Spleen (tissue), 7 donors: ENCODE measurements around the gene TSPAN14.

Source experiments
- POLR2A ChIP-seq, 3 donors: fragments of 450-650 bp; IDR thresholded peaks; one replicate each; pipeline ENCODE4 v1.5.1; 2017; ENCODE audit warnings: antibody characterized with exemption in 3 of 3, mild to moderate bottlenecking in 1 of 3
- POLR2AphosphoS5 ChIP-seq, 3 donors: sonication (generic); formaldehyde crosslinking; IDR thresholded peaks; one replicate each; pipeline ENCODE4 v1.5.1; 2017; ENCODE audit warnings: antibody characterized with exemption in 3 of 3
- TF ChIP-seq, protein P1 (sequence below), 11 experiments: fragments of 200-600 bp in 7 of 11; fragments of 450-650 bp in 4 of 11; sonication (generic) in 4 of 11; IDR thresholded peaks in 8 of 11; conservative IDR thresholded peaks in 3 of 11; 1 replicate in 7 of 11; 2 replicates in 4 of 11; pipeline versions ENCODE4 v1.4.0 to v1.8.0; 2016 to 2021; ENCODE audit warnings: antibody characterized with exemption in 11 of 11, inconsistent platforms in 4 of 11, mild to moderate bottlenecking in 1 of 11
- donor health status: DM: no; HTN: no; CAD: no; lungs with moderate emphysema.
- donor health status: DM: no; HTN: no; CAD: no.
- donor health status: DM: no; HTN: no; CAD: no.

GRCh38 chr10:80509108-80509402, 54.9 kb downstream of the TSPAN14 start:
- TF ChIP-seq, protein P1, sequence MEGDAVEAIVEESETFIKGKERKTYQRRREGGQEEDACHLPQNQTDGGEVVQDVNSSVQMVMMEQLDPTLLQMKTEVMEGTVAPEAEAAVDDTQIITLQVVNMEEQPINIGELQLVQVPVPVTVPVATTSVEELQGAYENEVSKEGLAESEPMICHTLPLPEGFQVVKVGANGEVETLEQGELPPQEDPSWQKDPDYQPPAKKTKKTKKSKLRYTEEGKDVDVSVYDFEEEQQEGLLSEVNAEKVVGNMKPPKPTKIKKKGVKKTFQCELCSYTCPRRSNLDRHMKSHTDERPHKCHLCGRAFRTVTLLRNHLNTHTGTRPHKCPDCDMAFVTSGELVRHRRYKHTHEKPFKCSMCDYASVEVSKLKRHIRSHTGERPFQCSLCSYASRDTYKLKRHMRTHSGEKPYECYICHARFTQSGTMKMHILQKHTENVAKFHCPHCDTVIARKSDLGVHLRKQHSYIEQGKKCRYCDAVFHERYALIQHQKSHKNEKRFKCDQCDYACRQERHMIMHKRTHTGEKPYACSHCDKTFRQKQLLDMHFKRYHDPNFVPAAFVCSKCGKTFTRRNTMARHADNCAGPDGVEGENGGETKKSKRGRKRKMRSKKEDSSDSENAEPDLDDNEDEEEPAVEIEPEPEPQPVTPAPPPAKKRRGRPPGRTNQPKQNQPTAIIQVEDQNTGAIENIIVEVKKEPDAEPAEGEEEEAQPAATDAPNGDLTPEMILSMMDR (IDR thresholded peaks at IDR 0.05 in 8 of 11, conservative IDR thresholded peaks at IDR 0.05 in 3 of 11) = no peak
- TF ChIP-seq POLR2AphosphoS5 (IDR thresholded peaks at IDR 0.05) (no peak), POLR2A (IDR thresholded peaks at IDR 0.05) (no peak)
